Kidney tubule cell (primary cell): ENCODE results near the gene ZNF385B.

Experiments
- DNase-seq: peaks from one replicate; pipeline ENCODE4 v3.0.0-alpha.2; 2018; ENCODE audit warnings: low spot score

Gene ZNF385B

GRCh38 chr2:179584760-179585159 lies 276.7 kb downstream of the ZNF385B start:
- no peak for DNase-seq

- no peak for DNase-seq
These were observed 279.8 kb downstream of the ZNF385B start for GRCh38 chr2:179581605-179582004.

- peak; percentile 85 for DNase-seq
These were observed 280.9 kb downstream of the ZNF385B start for GRCh38 chr2:179580378-179581146.

- peak; percentile 81 for DNase-seq
These were observed 281.6 kb downstream of the ZNF385B start for GRCh38 chr2:179579800-179580199.

- DNase-seq, result no peak
These were observed 283.1 kb downstream of the ZNF385B start for GRCh38 chr2:179578171-179578916.

GRCh38 chr2:179574061-179574519 lies 287.3 kb downstream of the ZNF385B start:
- no peak for DNase-seq

- DNase-seq, result no peak
These were observed 288.9 kb downstream of the ZNF385B start for GRCh38 chr2:179572544-179572943.

- no peak for DNase-seq
These were observed 289.7 kb downstream of the ZNF385B start for GRCh38 chr2:179571721-179572120.

GRCh38 chr2:179571252-179571651 lies 290.2 kb downstream of the ZNF385B start:
- DNase-seq, result no peak

- peak; percentile 36 for DNase-seq
These were observed 291.6 kb downstream of the ZNF385B start for GRCh38 chr2:179569831-179570233.

- DNase-seq, result no peak
These were observed 295.6 kb downstream of the ZNF385B start for GRCh38 chr2:179565807-179566206.

- DNase-seq, result no peak
These were observed 299.0 kb downstream of the ZNF385B start for GRCh38 chr2:179562330-179562885.

GRCh38 chr2:179561702-179562101 lies 299.7 kb downstream of the ZNF385B start:
- DNase-seq, result no peak

GRCh38 chr2:179560257-179560735 lies 301.1 kb downstream of the ZNF385B start:
- DNase-seq, result no peak

- no peak for DNase-seq
These were observed 302.2 kb downstream of the ZNF385B start for GRCh38 chr2:179559108-179559806.

GRCh38 chr2:179558010-179558934 lies 303.1 kb downstream of the ZNF385B start:
- DNase-seq, result no peak

GRCh38 chr2:179556425-179556824 lies 305.0 kb downstream of the ZNF385B start:
- DNase-seq, result no peak

- DNase-seq, result no peak
These were observed 305.6 kb downstream of the ZNF385B start for GRCh38 chr2:179555691-179556283.

GRCh38 chr2:179554639-179555386 lies 306.6 kb downstream of the ZNF385B start:
- no peak for DNase-seq

- no peak for DNase-seq
These were observed 308.0 kb downstream of the ZNF385B start for GRCh38 chr2:179553382-179553781.
